HG03280 (cell line): ENCODE data around the gene EXOSC6.
"Not testable (repeated sequence)": the region's sequence is repeated elsewhere in the genome, so short reads cannot be mapped to it uniquely, and the experiment has no call there.

Source experiments
- ATAC-seq: cut with Tn5 transposase; IDR thresholded peaks from one replicate; pipeline ENCODE4 v1.9.1; 2021; ENCODE audit warnings: mild to moderate bottlenecking, moderate library complexity; ENCODE audit not compliant: unreplicated experiment

EXOSC6 gene

DNA sequence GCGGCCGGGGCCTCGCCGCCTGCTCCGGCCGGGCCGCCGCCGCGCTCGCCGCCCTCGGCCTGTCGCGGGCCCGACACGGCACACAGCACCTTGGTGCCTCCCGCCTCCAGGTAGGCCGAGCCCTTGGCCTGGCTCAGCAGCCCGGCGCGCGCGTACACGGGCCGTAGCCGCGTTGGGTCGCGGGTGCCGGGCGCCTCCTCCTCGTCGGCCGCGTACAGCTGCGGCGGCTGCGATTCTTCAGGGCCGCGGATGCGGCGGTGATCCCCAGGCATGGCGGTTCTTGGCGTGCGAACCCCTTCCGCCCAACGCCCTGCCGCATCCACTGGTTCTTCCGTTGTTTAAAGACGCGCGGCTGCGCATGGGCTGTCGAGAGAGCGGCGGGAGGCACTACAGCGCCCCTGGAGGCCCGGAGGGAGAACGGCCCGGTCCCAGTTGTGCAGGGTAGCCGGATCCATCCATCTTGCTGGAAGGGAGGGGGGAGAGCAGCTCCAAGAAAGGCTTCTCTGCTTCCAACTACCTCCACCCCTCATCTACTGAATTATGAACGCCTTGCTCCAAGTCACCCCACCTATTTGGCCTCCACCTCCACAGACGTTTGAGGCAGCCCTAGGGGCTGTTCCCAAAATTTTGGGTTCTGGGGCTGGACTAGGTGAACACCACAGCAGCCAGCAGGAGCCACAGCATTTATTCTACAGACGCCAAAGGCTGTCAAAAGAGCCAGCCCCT lies at the start of gene EXOSC6:
EXOSC6 (minus strand) TSS at position 312 of the 726 bp plus-strand sequence; CDS start at position 272, 40 bp downstream.
- ATAC-seq: peak; percentile 86

DNA sequence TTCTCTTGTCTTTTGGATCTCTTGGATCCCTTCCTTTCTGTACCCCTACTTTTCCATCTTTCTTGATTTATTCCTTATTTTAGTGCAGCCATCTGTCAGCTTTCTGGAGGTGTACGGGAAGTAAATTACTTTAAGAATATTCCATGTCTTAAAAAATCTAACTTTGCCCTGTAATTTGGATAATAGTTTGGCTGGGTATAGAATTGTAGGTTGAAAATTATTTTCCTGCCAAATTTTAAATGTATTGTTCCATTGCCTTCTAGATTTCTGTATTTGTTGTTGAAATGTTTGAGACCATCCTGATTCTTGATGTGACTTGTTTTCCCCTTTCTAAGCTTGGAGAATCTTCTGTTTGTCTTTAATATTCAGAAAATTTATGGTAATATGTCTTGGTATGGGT lies 49.4 kb upstream of the EXOSC6 start:
- ATAC-seq: no peak

- peak; percentile 93 for ATAC-seq
These were observed 47.5 kb upstream of the EXOSC6 start, which contains the start of gene DDX19B for GRCh38 chr16:70298988-70299938. Gene DDX19B (plus strand): TSS chr16:70299186. CDS start chr16:70299298, 112 bp downstream.

- ATAC-seq: no peak
These were observed 43.9 kb upstream of the EXOSC6 start for GRCh38 chr16:70295634-70296033.

DNA sequence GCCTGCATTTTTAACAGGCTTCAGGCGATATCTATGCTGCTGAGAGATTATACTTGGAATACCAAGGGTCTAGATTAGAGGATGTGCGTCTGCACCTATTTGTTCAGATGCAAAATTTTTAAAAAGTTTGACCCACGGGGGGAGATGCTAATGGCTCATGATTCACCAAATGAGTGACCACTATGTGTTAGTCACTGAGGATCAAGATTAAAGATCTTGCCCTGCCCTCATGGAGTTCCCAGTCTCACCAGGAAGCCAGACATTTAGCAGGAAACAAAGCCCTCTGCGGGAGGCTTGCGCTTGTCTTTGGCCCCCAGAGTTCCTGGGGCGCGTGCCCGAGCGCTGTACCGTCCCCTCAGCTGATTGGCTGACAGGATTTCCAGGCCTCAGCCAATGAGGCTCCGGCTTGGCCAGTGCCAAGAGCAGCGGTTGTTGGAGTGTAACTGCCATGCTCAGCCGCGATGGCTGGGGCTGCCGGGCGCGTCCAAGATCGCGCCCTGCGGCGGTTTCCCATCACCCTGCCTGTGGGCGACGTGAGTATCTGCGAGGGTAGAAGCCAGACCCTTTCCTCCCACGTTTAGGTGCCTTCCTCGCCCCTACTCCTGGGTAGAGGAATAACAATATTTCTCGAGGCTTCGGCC lies 42.8 kb upstream of the EXOSC6 start:
- ATAC-seq: no peak

DNA sequence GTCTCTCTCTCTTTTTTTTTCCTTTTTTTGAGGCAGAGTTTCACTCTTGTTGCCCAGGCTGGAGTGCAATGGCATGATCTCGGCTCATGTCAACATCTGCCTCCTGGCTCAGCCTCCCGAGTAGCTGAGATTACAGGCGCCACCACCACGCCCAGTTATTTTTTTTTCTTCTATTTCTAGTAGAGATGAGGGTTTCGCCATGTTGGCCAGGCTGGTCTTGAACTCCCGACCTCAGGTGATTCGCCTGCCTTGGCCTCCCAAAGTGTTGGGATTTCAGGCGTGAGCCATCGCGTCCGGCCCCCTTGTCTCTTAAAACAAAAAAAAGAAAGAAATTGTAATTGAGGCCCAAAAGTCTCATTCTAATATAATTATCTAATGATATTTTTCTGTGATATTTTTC lies 40.4 kb upstream of the EXOSC6 start:
- ATAC-seq: not testable (repeated sequence)

- ATAC-seq: no peak
These were observed 39.3 kb upstream of the EXOSC6 start for GRCh38 chr16:70290949-70291519.

GRCh38 chr16:70289229-70290094 lies 37.7 kb upstream of the EXOSC6 start, which contains the start of gene AARS1:
Gene AARS1 (minus strand): TSS chr16:70289506. CDS start chr16:70282763, 6,743 bp downstream.
- peak; percentile 97 for ATAC-seq

DNA sequence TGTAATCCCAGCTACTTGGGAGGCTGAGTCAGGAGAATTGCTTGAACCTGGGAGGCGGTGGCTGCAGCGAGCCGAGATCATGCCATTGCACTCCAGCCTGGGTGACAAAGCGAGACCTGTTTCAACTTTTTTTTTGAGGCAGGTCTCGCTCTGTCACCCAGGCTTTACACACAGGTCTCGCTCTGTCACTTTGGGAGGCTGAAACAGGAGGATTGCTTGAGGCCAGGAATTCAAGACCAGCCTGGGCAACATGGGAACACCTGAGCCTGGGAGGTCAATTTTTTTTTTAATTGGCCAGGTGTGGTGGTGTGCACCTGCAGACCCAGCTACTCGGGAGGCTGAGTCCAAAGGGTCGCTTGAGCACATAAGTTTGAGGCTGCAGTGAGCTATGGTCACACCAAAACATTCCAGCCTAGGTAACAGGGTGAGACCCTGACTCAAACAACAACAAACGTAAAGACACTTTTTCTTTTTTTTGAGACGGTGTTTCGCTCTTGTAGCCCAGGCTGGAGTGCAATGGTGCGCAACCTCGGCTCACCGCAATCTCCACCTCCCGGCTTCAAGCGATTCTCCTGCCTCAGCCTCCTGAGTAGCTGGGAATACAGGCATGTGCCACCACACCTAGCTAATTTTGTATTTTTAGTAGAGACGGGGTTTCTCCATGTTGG lies 35.7 kb upstream of the EXOSC6 start:
- ATAC-seq: not testable (repeated sequence)

DNA sequence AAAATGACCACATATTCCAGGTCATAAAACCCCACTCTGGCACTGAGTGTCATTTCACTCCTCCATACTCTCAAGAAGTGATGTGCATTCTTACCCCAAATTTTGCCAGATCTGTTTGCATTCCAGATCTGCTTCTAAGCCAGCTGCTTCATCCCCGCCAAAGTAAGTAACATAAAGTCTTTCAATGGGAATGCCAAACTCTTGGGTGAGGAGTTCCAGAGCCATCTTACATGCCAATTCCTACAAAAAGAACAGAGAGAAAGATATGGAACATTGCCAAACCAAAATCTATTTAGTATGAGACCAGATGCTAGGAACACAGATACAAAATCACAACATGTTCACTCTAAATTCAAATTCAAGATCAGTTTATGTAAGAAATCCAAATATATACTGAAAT lies 24.7 kb upstream of the EXOSC6 start:
- ATAC-seq: no peak

DNA sequence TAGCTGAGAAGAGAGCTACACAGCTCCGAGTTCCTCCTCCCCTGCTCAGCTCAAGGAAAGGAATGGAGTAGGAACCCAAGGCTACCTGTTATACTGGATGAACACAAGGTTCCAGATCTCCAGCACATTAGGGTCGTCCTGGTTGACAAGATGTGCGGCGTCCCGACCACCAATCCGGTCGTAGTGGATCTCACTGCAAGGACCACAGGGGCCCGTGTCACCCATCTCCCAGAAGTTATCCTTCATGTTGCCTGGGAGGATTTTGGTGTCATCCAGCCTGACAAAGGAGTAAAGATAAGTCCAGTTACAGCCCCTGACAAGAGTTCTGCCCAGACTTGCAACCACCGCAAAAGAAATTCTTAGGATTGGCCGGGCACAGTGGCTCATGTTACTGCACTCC lies 20.0 kb upstream of the EXOSC6 start:
- ATAC-seq: no peak

DNA sequence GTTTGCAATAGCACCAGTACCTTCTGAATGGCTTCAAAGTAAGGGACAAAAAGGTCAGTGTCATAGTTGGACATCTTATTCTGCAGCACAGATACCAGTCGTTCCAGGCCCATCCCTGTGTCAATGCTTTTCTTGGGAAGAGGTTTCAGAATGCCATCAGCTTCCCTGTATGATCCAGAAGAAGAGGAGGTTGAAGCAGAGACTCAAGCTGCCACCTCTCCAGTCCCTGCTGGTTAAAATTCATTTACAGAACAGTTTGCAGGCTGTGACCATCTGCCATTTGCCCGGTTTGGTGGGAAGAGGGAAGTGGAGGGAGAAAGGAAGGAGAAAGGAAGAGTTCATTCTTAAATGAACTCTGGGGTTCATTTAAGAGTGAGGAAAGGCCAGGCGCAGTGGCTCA lies 18.4 kb upstream of the EXOSC6 start:
- ATAC-seq: no peak

- no peak for ATAC-seq
These were observed 17.7 kb upstream of the EXOSC6 start for GRCh38 chr16:70269471-70269870.

GRCh38 chr16:70267922-70268321 lies 16.2 kb upstream of the EXOSC6 start:
- ATAC-seq: not testable (repeated sequence)

DNA sequence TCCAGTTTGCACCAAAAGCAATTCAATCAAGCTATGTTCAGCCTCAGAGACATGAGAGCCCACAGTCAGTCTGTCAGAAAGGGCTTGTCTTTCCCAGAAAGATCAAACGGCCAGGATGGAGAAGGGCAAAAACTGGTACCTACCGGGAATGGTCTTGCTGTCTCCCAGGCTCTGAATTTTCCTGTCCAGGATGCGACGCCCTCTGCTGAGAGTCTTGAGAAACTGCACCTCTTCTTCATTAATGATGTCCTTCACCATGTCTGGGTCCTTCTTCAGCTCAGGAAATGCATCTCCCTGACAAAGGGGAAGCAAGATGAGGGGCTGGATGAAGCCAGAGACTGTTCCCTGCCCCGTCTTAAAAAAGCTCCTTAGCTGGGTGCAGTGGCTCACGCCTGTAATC lies 15.8 kb upstream of the EXOSC6 start:
- no peak for ATAC-seq

GRCh38 chr16:70259903-70260302 lies 8.2 kb upstream of the EXOSC6 start:
- not testable (repeated sequence) for ATAC-seq

DNA sequence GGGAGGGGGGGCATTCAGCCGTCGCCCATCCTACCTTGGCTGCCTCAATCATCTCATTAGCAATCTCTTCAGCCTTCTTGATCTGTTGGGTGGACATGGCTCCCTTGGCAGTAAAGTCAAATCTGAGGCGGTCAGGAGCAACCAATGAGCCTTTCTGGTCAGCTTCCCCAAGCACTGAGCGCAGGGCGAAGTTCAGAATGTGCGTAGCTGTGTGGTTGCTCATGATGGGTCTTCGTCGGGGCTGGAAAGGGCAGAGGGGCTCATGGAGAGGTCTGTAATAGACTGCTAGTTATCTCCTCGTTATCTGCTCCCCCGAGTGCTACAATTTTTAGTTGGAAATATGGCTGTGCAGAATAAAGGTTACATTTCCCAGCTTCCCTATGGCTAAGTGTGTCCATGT lies 7.2 kb upstream of the EXOSC6 start:
- no peak for ATAC-seq

DNA sequence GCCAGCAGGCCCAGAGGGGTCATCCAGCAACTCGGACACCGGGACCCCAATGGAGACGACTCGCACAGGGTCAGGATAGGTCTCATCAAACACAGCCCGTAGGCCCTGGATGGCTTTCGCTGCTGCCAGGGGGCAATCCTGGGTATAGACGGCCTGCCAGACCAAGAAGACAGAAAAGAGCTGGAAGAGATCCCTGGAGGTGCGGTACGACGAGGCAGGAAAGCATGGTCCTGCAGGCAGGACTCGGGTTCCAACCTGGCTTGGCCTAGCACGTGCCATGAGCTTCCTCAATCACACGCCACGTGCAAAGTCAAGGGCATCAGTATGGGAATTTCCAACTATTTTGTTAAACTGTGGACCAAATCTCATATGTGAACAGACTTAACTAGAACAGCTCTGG lies 6.3 kb upstream of the EXOSC6 start:
- ATAC-seq: no peak

GRCh38 chr16:70257391-70257790 lies 5.7 kb upstream of the EXOSC6 start:
- no peak for ATAC-seq
